Measurements from ENCODE around the gene HSP90B1. TPM values are rescaled to one million over a fixed set of nuclear protein-coding genes. Genes with fewer than 3 reads are reported as not detected.

The HSP90B1 gene
- total and polyA plus RNA-seq, 12 donors, result 203 to 1,021 (median 297) TPM

DNA sequence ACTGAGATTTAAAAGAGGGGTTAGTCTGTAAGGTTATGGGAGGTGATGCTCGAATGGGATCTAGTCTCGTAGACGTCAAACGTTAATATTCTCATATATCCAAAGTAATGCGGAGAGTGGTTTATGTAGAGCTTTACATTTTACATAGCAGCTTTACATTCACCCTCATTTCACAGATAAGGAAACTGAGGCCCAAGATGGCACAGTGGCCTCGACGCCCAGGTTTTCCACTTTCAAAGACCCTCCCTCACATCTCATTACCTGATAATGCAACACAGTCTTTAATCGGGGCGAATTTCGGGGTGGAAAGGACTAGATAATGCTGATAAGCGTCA, 35.0 kb downstream of the HSP90B1 start:
- WGBS, 2 donors, result 0% methylated on average over 11 of the region's 11 CpGs
- Histone ChIP-seq H3K4me1 (peaks cover 3 to 64% (median 52%) of the 10 kb centered on the region in 9 donors), H3K27ac (peak overlapping the region; percentile 82 to 99 (median 97)), H3K4me3 (peak overlapping the region; percentile 60 to 99 (median 90)), H3K27me3 (no peaks in the 10 kb centered on the region), H3K36me3 (peaks cover 0 to 25% (median 0%) of the 10 kb centered on the region in 9 donors), H3K9me3 (no peaks in the 10 kb centered on the region)
- DNase-seq, result no peak
- intact Hi-C loops (cut with DNase I), result loop anchor here in 7 of 10 donors (1.0 to 10.0 kb wide), 8 partner anchors 8 to 142 kb away; partner anchors contain the start of genes HCFC2 (in 4 of the 7) and HSP90B1 (in 2 of the 7)
- no peak for TF ChIP-seq CTCF (IDR thresholded peaks at IDR 0.05)
- ATAC-seq, result peak in 1 of 8 donors; percentile 0

- Histone ChIP-seq H3K4me3 (peak within 1 kb of the TSS; percentile 60 to 99 (median 90)), H3K9me3 (no peaks in the 10 kb centered on the region), H3K27me3 (no peaks in the 10 kb centered on the region), H3K36me3 (peaks cover 0 to 27% (median 0%) of the 10 kb centered on the region in 9 donors), H3K27ac (peak within 1 kb of the TSS; percentile 82 to 99 (median 97)), H3K4me1 (peaks cover 3 to 69% (median 56%) of the 10 kb centered on the region in 9 donors)
- TF ChIP-seq CTCF (IDR thresholded peaks at IDR 0.05), result peak in 7 of 9 donors; percentile 5 to 49 (median 18)
- ATAC-seq, result peak; percentile 98 to 99 (median 99)
- 3 to 5% methylated on average over 62 to 64 of the region's 64 CpGs for WGBS, 2 donors
- DNase-seq, result peak; percentile 97 to 99
- intact Hi-C loops (cut with DNase I), result loop anchor here in 7 of 10 donors (1.0 to 10.0 kb wide), 8 partner anchors 9 to 141 kb away; partner anchors contain the start of genes HCFC2 (in 4 of the 7) and HSP90B1 (in 3 of the 7)
Observed at GRCh38 chr12:103965590-103966504, 35.6 kb downstream of the HSP90B1 start, which contains the start of gene TDG. Gene TDG (plus strand): TSS chr12:103965872. CDS start chr12:103966038, 166 bp downstream.

- Histone ChIP-seq H3K27me3 (no peaks in the 10 kb centered on the region), H3K4me1 (peaks cover 3 to 73% (median 56%) of the 10 kb centered on the region in 9 donors), H3K27ac (peak overlapping the region; percentile 82 to 99 (median 97)), H3K4me3 (peak overlapping the region; percentile 60 to 99 (median 90)), H3K9me3 (no peaks in the 10 kb centered on the region), H3K36me3 (peaks cover 0 to 29% (median 0%) of the 10 kb centered on the region in 9 donors)
- DNase-seq (no peak), ATAC-seq (no peak)
- 20% methylated on average over 1 of the region's 1 CpG for WGBS, 2 donors
- intact Hi-C loops (cut with DNase I), result loop anchor here in 7 of 10 donors (1.0 to 10.0 kb wide), 8 partner anchors 9 to 141 kb away; partner anchors contain the start of genes HCFC2 (in 4 of the 7) and HSP90B1 (in 2 of the 7)
- no peak for TF ChIP-seq CTCF (IDR thresholded peaks at IDR 0.05)
Observed at GRCh38 chr12:103966736-103967135, 36.5 kb downstream of the HSP90B1 start.

GRCh38 chr12:103969391-103969790, 39.2 kb downstream of the HSP90B1 start:
- no peak for TF ChIP-seq CTCF (IDR thresholded peaks at IDR 0.05)
- no peak for DNase-seq
- peaks cover 0 to 46% (median 0%) of the 10 kb centered on the region in 9 donors for H3K36me3 ChIP-seq
- peak overlapping the region in 1 of 10 donors; percentile 21 for H3K27ac ChIP-seq
- H3K9me3 ChIP-seq, result no peaks in the 10 kb centered on the region
- H3K4me1 ChIP-seq, result peaks cover under 1 to 78% (median 58%) of the 10 kb centered on the region in 9 donors
- no peaks in the 10 kb centered on the region for H3K27me3 ChIP-seq
- WGBS, 2 donors, result 42 to 48% methylated on average over 2 of the region's 2 CpGs
- H3K4me3 ChIP-seq, result no peak overlapping the region
- ATAC-seq, result no peak
- intact Hi-C loops (cut with DNase I), result loop anchor here in 7 of 10 donors (2.0 to 10.0 kb wide), 7 partner anchors 15 to 138 kb away; partner anchors contain the start of genes HCFC2 (in 4 of the 7) and HSP90B1 (in 1 of the 7)

All from heart right ventricle (tissue), 16 donors.